HCT116 (cell line): ENCODE data around the gene COL5A1.

Experiments used
- CBX3 ChIP-seq: IDR thresholded peaks from 2 replicates; pipeline ENCODE4 v1.6.1; 2012; ENCODE audit warnings: low read depth
- EGR1 ChIP-seq: IDR thresholded peaks from 2 replicates; pipeline ENCODE4 v1.6.1; 2012; ENCODE audit warnings: low read depth
- EZH2phosphoT487 ChIP-seq: fragments of 200-600 bp; IDR thresholded peaks from 2 replicates; pipeline ENCODE4 v1.6.1; 2018; ENCODE audit warnings: antibody characterized with exemption, borderline replicate concordance
- FOSL1 ChIP-seq: IDR thresholded peaks from 2 replicates; pipeline ENCODE4 v1.6.1; 2012; ENCODE audit warnings: low read depth
- POLR2A ChIP-seq: IDR thresholded peaks from 2 replicates; pipeline ENCODE4 v1.7.0; 2011; ENCODE audit warnings: borderline replicate concordance; ENCODE audit not compliant: insufficient read depth, insufficient read length; ENCODE audit errors: extremely low read depth
- POLR2AphosphoS5 ChIP-seq: IDR thresholded peaks from 2 replicates; pipeline ENCODE4 v1.6.1; 2011; ENCODE audit warnings: mild to moderate bottlenecking, low read depth, low read length, moderate library complexity
- SP1 ChIP-seq: IDR thresholded peaks from 2 replicates; pipeline ENCODE4 v1.6.1; 2012; ENCODE audit warnings: low read depth
- ZBTB33 ChIP-seq: IDR thresholded peaks from 2 replicates; pipeline ENCODE4 v1.6.1; 2011; ENCODE audit warnings: mild to moderate bottlenecking, low read length, moderate library complexity; ENCODE audit not compliant: insufficient replicate concordance; ENCODE audit errors: extremely low read depth
- ZFX ChIP-seq: fragments of 450-650 bp; IDR thresholded peaks from 2 replicates; pipeline ENCODE4 v1.6.1; 2017
- ZNF274 ChIP-seq: fragments of 200-500 bp; sonication (Bioruptor generic); IDR thresholded peaks from 2 replicates; pipeline ENCODE4 v1.6.1; 2014; ENCODE audit warnings: mild to moderate bottlenecking, low read depth, low read length, inconsistent platforms
- TF ChIP-seq, protein P1 (sequence below), 3 experiments: fragments of 200-600 bp in 1 of 3; sonication (generic) in 1 of 3; IDR thresholded peaks in 2 of 3; conservative IDR thresholded peaks in 1 of 3; 2 replicates each; pipeline ENCODE4 v1.5.1; 2012 to 2017; ENCODE audit warnings: low read depth in 2 of 3, low read length in 2 of 3, antibody characterized with exemption in 1 of 3, borderline replicate concordance in 1 of 3, control low read depth in 1 of 3, mild to moderate bottlenecking in 1 of 3, mixed read lengths in 1 of 3, mixed run types in 1 of 3, moderate library complexity in 1 of 3; ENCODE audit not compliant: insufficient read depth in 1 of 3
- TF ChIP-seq, protein P2 (sequence below): IDR thresholded peaks from 2 replicates; pipeline ENCODE4 v1.6.1; 2012
- TF ChIP-seq, protein P3 (sequence below): IDR thresholded peaks from 2 replicates; pipeline ENCODE4 v1.6.1; 2012

- TF ChIP-seq POLR2AphosphoS5 (no peak), FOSL1 (no peak), POLR2A (no peak), EGR1 (no peak), CBX3 (no peak), ZNF274 (no peak), ZFX (no peak), SP1 (no peak), EZH2phosphoT487 (no peak), ZBTB33 (no peak)
- TF ChIP-seq, protein P1, sequence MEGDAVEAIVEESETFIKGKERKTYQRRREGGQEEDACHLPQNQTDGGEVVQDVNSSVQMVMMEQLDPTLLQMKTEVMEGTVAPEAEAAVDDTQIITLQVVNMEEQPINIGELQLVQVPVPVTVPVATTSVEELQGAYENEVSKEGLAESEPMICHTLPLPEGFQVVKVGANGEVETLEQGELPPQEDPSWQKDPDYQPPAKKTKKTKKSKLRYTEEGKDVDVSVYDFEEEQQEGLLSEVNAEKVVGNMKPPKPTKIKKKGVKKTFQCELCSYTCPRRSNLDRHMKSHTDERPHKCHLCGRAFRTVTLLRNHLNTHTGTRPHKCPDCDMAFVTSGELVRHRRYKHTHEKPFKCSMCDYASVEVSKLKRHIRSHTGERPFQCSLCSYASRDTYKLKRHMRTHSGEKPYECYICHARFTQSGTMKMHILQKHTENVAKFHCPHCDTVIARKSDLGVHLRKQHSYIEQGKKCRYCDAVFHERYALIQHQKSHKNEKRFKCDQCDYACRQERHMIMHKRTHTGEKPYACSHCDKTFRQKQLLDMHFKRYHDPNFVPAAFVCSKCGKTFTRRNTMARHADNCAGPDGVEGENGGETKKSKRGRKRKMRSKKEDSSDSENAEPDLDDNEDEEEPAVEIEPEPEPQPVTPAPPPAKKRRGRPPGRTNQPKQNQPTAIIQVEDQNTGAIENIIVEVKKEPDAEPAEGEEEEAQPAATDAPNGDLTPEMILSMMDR (IDR thresholded peaks at IDR 0.05 in 2 of 3, conservative IDR thresholded peaks at IDR 0.05 in 1 of 3; ENCODE audit: borderline replicate concordance in 1 of 3, insufficient read depth in 1 of 3, low read depth in 2 of 3, low read length in 2 of 3), result no peak
- TF ChIP-seq, protein P2, sequence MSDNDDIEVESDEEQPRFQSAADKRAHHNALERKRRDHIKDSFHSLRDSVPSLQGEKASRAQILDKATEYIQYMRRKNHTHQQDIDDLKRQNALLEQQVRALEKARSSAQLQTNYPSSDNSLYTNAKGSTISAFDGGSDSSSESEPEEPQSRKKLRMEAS, result no peak
- TF ChIP-seq, protein P3, sequence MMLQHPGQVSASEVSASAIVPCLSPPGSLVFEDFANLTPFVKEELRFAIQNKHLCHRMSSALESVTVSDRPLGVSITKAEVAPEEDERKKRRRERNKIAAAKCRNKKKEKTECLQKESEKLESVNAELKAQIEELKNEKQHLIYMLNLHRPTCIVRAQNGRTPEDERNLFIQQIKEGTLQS, result no peak
These were observed 190.9 kb downstream of the COL5A1 start for GRCh38 chr9:134832471-134832870.
